ENCODE data around the gene TAP2.

DNA sequence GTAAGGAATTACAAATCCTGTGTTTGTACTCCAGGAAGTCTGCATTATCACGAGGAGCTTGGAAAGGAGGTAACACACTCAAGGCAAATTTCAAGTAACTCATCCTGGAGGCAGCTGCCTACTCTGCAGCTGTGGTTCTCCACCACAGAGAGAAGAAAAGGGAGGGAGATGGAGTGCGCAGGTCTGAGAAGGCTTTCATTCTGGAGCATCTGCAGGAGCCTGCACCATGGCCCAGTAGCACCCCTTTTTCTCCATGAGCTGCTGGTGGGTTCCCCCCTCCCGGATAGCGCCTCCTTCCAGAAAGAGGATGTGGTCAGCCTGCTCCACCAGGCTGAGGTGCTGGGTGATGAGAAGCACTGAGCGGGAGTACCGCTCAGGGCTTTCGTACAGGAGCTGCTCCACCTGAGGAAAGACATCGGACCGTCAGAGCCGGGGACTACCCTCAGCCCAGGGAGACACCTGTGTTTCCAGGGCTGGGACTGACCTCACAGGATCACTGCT, 6.9 kb upstream of the TAP2 start:
- TF ChIP-seq POLR2A (IDR thresholded peaks at IDR 0.05) (no peak), POLR2AphosphoS5 (IDR thresholded peaks at IDR 0.05) (no peak)
- TF ChIP-seq, protein P1, sequence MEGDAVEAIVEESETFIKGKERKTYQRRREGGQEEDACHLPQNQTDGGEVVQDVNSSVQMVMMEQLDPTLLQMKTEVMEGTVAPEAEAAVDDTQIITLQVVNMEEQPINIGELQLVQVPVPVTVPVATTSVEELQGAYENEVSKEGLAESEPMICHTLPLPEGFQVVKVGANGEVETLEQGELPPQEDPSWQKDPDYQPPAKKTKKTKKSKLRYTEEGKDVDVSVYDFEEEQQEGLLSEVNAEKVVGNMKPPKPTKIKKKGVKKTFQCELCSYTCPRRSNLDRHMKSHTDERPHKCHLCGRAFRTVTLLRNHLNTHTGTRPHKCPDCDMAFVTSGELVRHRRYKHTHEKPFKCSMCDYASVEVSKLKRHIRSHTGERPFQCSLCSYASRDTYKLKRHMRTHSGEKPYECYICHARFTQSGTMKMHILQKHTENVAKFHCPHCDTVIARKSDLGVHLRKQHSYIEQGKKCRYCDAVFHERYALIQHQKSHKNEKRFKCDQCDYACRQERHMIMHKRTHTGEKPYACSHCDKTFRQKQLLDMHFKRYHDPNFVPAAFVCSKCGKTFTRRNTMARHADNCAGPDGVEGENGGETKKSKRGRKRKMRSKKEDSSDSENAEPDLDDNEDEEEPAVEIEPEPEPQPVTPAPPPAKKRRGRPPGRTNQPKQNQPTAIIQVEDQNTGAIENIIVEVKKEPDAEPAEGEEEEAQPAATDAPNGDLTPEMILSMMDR (IDR thresholded peaks at IDR 0.05), result no peak

All from breast epithelium (tissue), 3 donors.